ENCODE data around the gene KLC4. TPM values are rescaled to one million over a fixed set of nuclear protein-coding genes. Genes with fewer than 3 reads are reported as not detected.

KLC4 gene
- 36.1 TPM for total RNA-seq
- long read RNA-seq, transcript KLC4-203 (17 exons, 2,770 nt) = minor isoform, 7 of 49 reads
- long read RNA-seq, transcript KLC4-202 (16 exons, 2,404 nt) = major isoform, 18 of 49 reads
- long read RNA-seq, partial matches to known transcripts = 14 of 49 reads
- long read RNA-seq, other reads (novel, unspliced or antisense) = 9 of 49 reads

GRCh38 chr6:43059168-43060033 is at the start of gene KLC4, which contains the start of gene MRPL2:
TSS of gene KLC4 (plus strand) at chr6:43059631. CDS start at chr6:43061336, 1,705 bp downstream.
TSS of gene MRPL2 (minus strand) at chr6:43059434. CDS start at chr6:43059381, 53 bp downstream.
- H3K27ac ChIP-seq (replicated peaks) = peak within 1 kb of the TSS; percentile 93
- H3K36me3 ChIP-seq = peaks cover 53% of the 10 kb centered on the region
- peaks cover 41% of the 10 kb centered on the region for H3K4me1 ChIP-seq
- TF ChIP-seq CTCF (IDR thresholded peaks at IDR 0.05; ENCODE audit: borderline replicate concordance) = no peak
- intact Hi-C loops (cut with micrococcal nuclease) = no loop called here
- H3K9me3 ChIP-seq (replicated peaks) = no peaks in the 10 kb centered on the region
- DNase-seq = peak; percentile 99
- no peaks in the 10 kb centered on the region for H3K27me3 ChIP-seq (ENCODE audit: low read depth)
- peak within 1 kb of the TSS; percentile 82 for H3K4me3 ChIP-seq

- no peak for TF ChIP-seq CTCF (IDR thresholded peaks at IDR 0.05; ENCODE audit: borderline replicate concordance)
- no peaks in the 10 kb centered on the region for H3K27me3 ChIP-seq (ENCODE audit: low read depth)
- H3K4me3 ChIP-seq = no peak overlapping the region
- intact Hi-C loops (cut with micrococcal nuclease) = no loop called here
- DNase-seq = no peak
- peaks cover 41% of the 10 kb centered on the region for H3K4me1 ChIP-seq
- no peaks in the 10 kb centered on the region for H3K9me3 ChIP-seq (replicated peaks)
- peaks cover 56% of the 10 kb centered on the region for H3K36me3 ChIP-seq
- H3K27ac ChIP-seq (replicated peaks) = no peak overlapping the region
These were observed 48.2 kb upstream of the KLC4 start for GRCh38 chr6:43011207-43011606.

- Histone ChIP-seq H3K4me1 (peaks cover 53% of the 10 kb centered on the region), H3K4me3 (peak overlapping the region; percentile 83), H3K36me3 (peaks cover 49% of the 10 kb centered on the region), H3K27ac (replicated peaks) (no peak overlapping the region), H3K9me3 (replicated peaks) (no peaks in the 10 kb centered on the region), H3K27me3 (ENCODE audit: low read depth) (no peaks in the 10 kb centered on the region)
- intact Hi-C loops (cut with micrococcal nuclease) = no loop called here
- no peak for DNase-seq
- no peak for TF ChIP-seq CTCF (IDR thresholded peaks at IDR 0.05; ENCODE audit: borderline replicate concordance)
These were observed 47.1 kb upstream of the KLC4 start for GRCh38 chr6:43012364-43012763.

- DNase-seq = no peak
- Histone ChIP-seq H3K4me1 (peaks cover 62% of the 10 kb centered on the region), H3K27ac (replicated peaks) (peak overlapping the region; percentile 89), H3K27me3 (ENCODE audit: low read depth) (no peaks in the 10 kb centered on the region), H3K9me3 (replicated peaks) (no peaks in the 10 kb centered on the region), H3K36me3 (peaks cover 49% of the 10 kb centered on the region), H3K4me3 (peak overlapping the region; percentile 83)
- intact Hi-C loops (cut with micrococcal nuclease) = no loop called here
- TF ChIP-seq CTCF (IDR thresholded peaks at IDR 0.05; ENCODE audit: borderline replicate concordance) = no peak
These were observed 46.2 kb upstream of the KLC4 start for GRCh38 chr6:43013097-43013842.

GRCh38 chr6:43013843-43014433 is 45.5 kb upstream of the KLC4 start, which contains the start of the genes KLHDC3 and MEA1:
TSS of gene KLHDC3 (plus strand) at chr6:43014249. CDS start at chr6:43017193, 2,944 bp downstream.
TSS of gene MEA1 (minus strand) at chr6:43013946. CDS start at chr6:43013813, 133 bp downstream.
- Histone ChIP-seq H3K27me3 (ENCODE audit: low read depth) (no peaks in the 10 kb centered on the region), H3K9me3 (replicated peaks) (no peaks in the 10 kb centered on the region), H3K4me3 (peak within 1 kb of the TSS; percentile 83), H3K27ac (replicated peaks) (peak within 1 kb of the TSS; percentile 89), H3K36me3 (peaks cover 49% of the 10 kb centered on the region), H3K4me1 (peaks cover 65% of the 10 kb centered on the region)
- TF ChIP-seq CTCF (IDR thresholded peaks at IDR 0.05; ENCODE audit: borderline replicate concordance) = no peak
- DNase-seq = peak; percentile 99
- intact Hi-C loops (cut with micrococcal nuclease) = no loop called here

Measured in left ventricle myocardium inferior (tissue), 1 donor.